ENCODE results near the gene SP140L.
"Not testable (repeated sequence)": the region's sequence is repeated elsewhere in the genome, so short reads cannot be mapped to it uniquely, and the experiment has no call there.

The SP140L gene

DNA sequence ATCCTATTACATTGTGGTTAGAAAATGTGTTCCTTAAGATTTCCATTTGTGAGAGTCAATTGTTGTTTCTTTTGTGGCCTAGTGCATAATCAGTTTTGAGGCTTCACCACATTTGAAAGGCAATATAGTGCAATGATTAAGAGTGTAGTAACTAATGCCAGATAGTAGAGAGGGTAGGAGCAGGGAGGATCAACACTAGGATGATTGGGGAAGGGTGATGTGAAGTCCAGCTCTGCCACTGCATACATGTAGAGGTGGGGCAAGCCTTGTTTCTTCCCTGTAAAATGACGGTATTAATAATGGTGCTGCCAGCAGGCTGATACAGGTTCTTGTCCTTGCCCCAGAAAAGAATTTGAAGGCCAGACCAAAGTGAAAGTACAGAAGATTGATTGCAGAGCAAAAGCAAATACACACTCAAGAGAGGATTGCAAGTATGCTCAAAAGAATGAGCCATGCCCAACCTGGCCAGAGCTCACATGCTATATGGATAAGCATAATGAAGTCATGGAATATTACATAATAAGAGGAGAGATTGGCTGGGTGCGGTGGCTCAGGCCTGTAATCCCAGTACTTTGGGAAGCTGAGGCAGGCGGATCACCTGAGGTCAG, 97.0 kb downstream of the SP140L start:
- DNase-seq: no peak

DNA sequence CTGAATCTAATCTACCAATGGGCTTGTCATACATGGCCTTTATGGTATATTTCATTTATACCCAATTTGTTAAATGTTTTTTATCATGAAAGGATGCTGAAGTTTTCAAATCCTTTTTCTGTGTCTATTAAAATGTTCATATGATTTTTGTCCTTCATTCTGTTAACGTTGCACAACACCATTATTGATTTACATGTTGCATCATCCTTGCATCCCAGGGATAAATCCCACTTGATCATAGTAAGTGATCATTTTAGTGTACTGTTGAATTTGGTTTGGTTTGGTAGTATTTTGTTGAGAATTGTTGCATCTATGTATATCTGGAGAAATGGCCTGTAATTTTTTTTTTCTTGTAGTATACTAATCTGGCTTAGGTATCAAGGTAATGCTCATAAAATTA, 98.4 kb downstream of the SP140L start:
- DNase-seq: no peak

DNA sequence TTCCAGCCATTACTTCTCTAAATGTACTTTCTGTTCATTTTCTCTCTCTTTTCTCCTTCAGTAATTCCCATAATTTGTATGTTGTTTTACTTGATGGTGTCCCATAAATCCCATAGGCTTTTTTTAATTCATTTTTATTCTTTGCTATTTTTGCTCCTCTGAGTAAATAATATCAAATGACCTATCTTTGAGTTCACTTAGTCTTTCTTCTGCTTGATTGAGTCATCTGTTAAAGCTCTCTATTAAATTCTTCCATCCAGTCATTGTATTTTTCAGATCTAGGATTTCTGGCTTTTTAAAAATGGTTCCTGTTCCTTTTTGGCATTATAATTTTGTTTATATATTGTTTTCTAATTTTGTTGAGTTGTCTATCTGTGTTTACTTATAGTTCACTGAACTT, 102.5 kb downstream of the SP140L start:
- no peak for DNase-seq

GRCh38 chr2:230430957-230431910, 104.2 kb downstream of the SP140L start:
- DNase-seq: no peak

DNA sequence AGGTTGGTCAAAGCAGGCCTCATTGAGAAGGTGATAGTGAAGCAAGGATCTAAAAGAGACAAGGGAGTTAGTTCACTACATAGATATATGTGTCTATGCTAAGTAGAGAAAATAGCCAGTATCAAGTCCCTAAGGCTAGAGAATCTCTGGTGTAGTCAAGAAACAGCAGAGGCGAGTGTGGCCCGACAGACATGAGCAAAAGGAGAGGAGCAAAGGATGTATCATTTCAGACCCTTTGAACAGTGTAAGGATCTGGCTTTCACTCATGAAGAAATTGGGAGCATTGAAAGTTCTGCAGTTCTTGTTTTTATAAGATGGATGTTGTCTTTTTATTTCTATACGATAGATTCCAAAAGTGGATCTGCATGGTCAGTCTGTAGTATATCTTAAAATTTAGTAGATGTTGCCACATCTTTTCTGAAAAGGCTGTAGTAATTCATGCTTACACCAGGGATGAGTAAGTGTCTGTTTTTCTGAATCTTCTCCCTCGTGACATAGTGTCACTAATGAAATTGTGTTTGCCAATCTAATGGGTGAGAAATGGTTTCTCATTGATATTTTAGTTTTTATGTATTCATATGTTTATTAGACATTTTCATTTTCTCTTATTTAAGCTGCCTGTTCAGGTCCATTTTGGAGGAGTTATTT, 107.8 kb downstream of the SP140L start:
- no peak for DNase-seq

- no peak for DNase-seq
These were observed 108.4 kb downstream of the SP140L start for GRCh38 chr2:230435431-230435830.

DNA sequence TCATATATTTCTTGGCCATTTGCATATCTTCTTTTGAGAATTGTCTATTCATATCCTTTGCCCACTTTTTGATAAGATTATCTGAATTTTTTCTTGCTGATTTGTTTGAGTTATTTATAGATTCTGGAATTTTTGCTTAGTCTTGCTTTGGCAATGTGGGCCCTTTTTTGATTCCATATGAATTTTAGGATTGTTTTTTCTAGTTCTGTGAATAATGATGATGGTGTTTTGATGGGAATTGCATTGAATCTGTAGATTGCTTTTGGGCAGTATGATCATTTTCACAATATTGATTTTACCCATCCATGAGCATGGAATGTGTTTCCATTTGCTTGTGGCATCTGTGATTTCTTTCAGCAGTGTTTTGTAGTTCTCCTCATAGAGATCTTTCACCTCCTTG, 112.1 kb downstream of the SP140L start:
- DNase-seq: not testable (repeated sequence)

- DNase-seq: no peak
These were observed 112.6 kb downstream of the SP140L start for GRCh38 chr2:230439590-230439989.

DNA sequence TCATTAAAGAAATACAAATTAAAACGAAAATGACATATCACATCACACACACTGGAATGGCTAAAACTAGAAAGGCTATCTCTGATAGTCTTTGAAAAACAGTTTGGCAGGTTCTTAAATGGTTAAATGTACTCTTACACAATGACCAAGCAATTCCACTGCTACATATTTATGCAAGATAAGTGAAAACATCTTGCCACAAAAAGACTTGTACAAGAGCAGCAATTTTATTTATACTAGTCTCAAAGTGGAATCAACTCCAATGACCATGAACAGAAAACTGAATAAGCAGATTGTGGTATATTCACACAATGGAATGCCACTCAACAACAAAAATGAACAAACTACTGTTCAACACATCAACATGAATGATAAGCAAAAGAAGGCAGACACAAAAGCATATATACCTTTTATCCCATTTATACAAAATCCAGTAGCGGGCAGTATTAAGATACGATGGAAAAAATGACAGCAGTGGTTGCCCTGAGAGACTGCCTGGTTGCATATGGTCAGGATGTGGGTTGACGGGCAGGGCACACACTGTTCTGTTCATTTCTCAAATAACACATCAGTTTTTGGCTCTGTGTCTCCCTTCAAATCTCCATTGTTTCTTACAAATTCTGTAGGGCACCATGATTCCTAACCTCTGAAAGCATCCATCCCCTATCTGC, 114.4 kb downstream of the SP140L start:
- DNase-seq: no peak

- DNase-seq: no peak
These were observed 116.5 kb downstream of the SP140L start for GRCh38 chr2:230443541-230443940.

DNA sequence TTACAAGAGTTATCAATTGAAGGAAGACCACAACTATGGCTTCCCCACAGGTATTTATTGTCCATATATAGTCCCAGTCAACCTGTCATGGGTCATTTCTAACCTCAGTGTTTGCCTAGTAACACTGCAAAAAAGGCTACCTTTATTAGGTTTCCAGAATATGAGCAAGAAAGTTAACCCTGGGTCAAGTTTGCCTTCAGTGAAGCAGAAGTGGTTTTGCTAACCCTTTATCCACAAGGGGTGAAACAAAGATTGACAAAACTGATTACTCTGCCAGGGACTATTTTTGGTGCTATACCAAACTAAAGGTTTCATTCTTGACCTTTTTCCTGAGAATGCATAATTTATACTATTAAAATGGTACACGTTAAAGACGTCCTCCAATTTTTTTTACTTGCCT, 117.8 kb downstream of the SP140L start:
- no peak for DNase-seq

DNA sequence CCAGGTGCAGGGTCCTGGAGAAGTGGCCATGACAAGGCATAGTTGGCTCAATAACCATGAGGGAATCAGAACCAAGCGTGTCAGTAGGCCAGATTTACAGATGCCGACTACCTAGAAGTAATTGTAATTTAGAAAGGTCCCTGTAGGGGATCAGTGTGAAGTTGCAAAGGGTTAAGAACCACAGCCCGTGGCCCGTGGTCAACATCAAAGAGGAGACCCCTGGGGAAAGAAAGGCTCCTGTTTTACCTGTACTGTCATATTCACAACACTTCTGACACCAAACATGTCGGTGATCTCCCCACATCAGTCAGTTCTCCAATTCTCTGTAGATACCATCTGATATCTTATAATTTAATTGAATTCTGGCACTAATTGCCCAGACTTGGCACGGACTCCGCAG, 120.0 kb downstream of the SP140L start:
- DNase-seq: no peak

GRCh38 chr2:230447455-230448451, 120.8 kb downstream of the SP140L start:
- DNase-seq: no peak

GRCh38 chr2:230449901-230450467, 123.0 kb downstream of the SP140L start:
- no peak for DNase-seq

DNA sequence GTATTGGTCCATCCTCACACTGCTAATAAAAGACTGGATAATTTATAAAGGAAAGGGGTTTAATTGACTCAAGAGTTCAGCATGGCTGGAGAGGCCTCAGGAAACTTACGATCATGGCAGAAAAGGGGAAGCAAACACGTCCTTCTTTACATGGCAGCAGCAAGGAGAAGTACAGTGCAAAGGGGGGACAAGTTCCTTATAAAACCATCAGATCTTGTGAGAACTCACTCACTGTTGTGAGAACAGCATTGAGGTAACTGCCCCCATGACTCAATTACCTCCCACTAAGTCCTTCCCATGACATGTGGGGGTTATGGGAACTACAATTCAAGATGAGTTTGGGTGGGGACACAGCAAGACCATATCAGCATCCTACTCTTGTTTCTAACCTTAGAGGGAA, 126.0 kb downstream of the SP140L start:
- no peak for DNase-seq

Data from NCI-H2227 treated with DMSO at 0.1 percent for 48 hours (cell line).